RKO (cell line): ENCODE results near the gene KLK4.

Source experiments
- DNase-seq: peaks from one replicate; pipeline ENCODE4 v3.0.0-alpha.2; 2016; ENCODE audit warnings: low spot score

KLK4 gene, protein sequence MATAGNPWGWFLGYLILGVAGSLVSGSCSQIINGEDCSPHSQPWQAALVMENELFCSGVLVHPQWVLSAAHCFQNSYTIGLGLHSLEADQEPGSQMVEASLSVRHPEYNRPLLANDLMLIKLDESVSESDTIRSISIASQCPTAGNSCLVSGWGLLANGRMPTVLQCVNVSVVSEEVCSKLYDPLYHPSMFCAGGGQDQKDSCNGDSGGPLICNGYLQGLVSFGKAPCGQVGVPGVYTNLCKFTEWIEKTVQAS

GRCh38 chr19:50911206-50912101 is at the start of gene KLK4:
Gene KLK4, minus strand, starts transcription at chr19:50911395. Its CDS starts 657 bp downstream, at chr19:50910738.
- no peak for DNase-seq

DNA sequence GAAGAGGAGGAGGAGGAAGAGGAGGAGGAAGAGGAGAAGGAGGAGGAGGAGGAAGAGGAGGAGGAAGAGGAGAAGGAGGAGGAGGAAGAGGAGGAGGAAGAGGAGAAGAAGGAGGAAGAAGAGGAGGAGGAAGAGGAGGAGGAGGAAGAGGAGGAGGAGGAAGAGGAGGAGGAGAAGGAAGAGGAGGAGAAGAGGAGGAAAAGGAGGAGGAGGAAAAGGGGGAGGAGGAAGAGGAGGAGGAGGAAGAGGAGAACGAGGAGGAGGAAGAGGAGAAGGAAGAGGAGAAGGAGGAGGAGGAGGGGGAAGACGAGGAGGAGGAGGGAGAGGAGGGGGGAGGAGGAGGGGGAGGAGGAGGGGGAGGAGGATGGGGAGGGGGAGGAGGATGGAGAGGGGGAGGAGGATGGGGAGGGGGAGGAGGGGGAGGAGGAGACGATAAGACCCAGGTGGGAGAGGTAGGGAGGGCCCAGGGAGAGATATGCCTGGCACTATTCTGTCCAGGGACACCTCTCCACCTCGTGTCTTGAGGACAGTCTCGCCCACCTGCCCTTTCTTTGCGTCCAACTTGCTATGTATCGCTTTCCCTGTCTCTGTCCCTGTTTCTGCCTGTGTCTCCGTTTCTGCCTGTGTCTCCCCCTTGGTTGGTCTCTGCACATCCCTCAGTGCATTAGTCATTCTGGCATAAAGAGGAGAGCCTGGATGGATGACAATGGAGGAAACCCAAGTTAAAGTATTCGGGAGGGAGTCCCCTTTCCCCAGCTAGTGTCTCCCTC is 48.7 kb upstream of the KLK4 start:
- peak; percentile 29 for DNase-seq

DNA sequence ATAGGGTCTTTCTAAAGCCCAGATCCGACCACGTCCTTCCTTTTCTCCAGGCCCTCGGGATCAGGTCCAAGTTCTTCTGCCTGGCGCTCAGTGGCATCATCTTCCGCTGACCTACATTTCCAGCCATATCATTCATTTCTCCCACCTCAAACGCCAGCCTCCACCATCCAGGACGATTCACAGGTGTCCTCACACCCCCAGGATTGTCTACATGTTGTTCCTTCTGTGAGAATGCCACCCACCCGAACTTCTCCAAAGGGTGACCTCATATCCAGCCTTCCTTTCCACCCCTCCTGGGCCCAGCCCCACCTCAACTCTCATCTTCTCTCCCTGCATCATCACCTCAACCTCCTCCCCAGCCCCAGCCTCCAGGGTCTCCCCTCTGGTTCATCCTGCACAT is 46.4 kb upstream of the KLK4 start:
- no peak for DNase-seq

GRCh38 chr19:50952910-50953309 is 41.7 kb upstream of the KLK4 start, which contains the start of gene KLK5:
Gene KLK5, minus strand, starts transcription at chr19:50953038. Its CDS starts 381 bp downstream, at chr19:50952657.
- DNase-seq: no peak

- no peak for DNase-seq
These were observed 38.7 kb upstream of the KLK4 start for GRCh38 chr19:50949861-50950260.

- DNase-seq: no peak
These were observed 35.9 kb upstream of the KLK4 start for GRCh38 chr19:50947123-50947522.

DNA sequence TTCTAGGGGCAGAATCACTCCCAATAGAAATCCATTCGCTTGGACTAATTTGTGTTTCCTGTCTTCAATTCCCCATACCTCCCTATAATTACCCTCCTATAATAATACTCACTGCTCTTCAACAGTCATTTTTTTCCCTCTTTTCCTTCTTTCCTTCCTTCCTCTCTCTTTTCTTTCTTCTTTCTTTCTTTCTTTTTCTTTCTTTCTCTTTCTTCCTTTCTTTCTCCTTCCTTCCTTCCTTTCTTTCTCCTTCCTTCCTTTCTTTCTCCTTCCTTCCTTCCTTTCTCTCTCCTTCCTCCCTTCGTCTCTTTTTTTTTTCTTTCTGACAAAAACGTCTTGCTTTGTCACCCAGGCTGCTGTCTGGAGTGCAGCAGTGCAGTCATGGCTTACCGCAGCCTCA is 33.6 kb upstream of the KLK4 start:
- no peak for DNase-seq

DNA sequence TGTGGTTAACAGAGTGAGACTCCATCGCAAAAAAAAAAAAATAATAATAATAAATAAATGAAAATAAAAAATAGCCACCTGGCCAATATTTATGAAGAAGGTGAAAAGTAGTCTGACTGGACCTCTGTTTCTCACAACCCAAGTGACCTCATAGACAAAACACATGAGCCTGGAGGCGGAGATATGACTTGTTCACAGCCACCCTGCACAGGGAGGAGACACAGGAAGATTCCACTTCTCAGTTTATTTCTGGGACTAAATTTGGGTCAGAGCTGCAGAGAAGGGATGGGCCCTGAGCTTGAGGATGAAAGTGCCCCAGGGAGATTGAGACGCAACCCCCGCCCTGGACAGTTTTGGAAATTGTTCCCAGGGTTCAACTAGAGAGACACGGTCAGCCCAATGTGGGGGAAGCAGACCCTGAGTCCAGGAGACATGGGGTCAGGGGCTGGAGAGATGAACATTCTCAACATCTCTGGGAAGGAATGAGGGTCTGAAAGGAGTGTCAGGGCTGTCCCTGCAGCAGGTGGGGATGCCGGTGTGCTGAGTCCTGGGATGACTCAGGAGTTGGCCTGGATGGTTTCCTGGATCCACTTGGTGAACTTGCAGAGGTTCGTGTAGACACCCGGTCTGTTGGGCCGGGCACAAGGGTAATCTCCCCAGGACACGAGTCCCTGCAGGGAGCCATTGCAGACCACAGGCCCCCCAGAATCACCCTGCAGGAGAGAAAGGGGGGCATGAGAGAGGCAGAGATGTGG is 32.1 kb upstream of the KLK4 start:
- DNase-seq: no peak

DNA sequence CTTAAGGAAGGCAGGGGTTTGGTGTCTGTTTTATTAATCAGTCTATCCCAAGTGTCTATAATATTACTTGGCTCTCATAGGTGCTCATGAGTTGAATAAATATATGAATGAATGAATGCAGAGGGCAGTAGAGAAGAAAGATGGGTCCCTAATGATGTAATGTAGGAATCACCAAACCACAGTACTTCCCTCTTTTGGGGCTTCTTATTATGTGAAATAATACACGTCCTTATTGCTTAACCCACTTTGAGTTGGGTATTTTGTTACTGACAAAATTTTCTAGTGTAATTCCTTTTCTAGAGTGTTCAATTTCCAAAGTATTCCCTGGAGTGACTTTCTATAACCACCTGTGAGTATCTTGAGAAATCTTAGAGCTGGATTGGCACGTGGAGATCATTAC is 28.4 kb upstream of the KLK4 start:
- no peak for DNase-seq

DNA sequence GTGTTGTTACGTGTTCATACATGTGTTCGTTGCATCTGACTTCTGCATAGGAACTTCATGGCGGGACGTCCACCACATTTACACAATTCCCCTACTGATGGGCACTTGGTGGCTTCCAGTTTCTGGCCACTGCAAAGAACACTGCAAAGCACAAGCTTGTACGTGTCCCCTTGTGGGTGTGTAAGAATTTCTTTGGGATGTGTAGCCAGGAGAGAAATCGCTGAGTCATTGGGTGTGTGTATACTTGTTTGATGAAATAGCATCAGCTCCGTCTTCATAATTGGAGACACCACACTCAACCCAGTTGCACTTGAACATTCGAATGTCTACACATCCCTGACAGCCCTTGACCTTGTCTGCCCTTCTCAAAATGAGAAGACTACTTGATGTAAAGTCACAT is 22.4 kb upstream of the KLK4 start:
- peak; percentile 38 for DNase-seq

DNA sequence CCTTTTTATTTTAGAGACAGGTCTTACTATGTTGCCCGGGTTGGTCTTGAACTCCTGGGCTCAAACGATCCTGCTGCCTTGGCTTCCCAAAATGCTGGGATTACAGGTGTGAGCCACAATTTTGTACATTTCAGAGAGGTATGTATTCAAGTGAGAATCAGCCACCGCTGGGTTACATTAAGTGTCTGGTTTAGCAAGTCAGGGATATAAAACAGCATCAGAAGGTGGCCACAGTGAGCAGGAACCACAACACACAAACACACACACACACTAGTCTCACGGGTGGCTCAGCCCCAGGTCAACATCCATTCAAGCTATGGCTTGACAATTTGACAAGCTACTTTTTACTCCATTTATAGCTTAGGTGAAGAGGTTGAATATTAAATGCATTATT is 21.5 kb upstream of the KLK4 start:
- DNase-seq: no peak

DNA sequence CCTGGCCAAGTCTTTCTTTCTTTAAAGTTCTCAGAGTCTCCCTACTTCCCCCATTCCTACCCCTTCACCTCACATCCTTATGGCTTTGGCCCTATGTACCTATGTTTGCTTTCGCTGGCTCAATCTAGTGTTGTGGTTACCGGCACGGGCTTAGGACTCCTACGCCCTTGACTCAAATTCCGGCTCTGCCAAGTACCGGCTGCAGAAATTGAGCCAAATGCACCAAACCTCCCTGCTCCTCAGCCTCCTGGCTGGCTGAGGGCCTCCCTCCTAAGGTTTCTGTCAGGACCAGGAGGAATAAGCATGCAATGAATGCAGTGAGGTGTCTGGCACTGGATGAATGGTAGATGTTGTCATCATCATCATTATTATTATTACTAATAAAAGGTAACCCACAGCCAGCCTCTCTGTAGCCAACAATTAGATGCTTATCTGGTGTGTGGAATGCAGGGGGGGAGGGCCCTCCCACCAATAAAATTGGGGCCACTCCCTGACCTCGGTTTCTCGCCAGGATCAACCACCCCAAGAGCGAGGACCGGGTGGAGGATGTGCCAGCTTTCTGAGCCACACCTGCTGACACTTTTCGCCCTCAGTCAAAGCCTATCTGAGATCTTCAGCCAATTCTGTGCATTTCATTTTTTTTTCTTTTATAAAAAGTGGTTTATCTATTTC is 21.0 kb upstream of the KLK4 start:
- DNase-seq: no peak

DNA sequence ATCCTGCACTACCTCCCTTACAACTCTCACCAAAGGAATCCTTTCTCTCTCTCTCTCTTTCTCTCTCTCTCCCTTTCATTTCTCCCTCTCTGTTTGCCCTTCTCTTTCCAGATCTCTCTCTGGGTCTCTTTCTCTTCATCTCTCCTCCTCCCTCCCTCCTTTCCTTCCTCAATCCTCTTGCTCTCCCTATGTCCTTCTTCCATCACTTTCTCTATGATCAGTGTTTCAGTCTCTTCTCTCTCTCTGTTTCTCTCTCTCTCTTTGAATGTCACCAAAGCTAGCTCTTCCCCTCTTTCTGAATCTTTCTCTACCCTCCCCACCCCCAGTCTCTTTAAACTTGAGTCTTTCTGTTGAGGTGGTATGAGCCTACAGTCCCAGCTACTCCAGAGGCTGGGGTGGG is 19.8 kb upstream of the KLK4 start:
- no peak for DNase-seq

DNA sequence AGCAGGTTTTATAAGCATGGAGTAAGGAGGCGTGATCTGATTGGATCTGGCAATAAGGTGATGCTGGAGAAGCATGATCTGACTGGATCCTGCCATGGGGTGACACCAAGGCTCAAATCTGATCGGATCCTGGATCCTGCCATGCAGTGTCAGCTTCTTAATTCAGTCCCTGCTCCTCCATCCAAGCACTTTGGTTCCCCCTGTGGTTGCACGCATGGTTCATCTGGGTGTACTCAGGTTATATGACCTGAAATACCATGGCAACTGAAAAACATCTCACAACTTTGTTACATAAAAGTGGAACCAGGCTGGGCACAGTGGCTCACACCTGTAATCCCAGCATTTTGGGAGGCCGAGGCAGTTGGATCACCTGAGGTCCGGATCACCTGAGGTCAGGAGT is 17.6 kb upstream of the KLK4 start:
- DNase-seq: no peak

DNA sequence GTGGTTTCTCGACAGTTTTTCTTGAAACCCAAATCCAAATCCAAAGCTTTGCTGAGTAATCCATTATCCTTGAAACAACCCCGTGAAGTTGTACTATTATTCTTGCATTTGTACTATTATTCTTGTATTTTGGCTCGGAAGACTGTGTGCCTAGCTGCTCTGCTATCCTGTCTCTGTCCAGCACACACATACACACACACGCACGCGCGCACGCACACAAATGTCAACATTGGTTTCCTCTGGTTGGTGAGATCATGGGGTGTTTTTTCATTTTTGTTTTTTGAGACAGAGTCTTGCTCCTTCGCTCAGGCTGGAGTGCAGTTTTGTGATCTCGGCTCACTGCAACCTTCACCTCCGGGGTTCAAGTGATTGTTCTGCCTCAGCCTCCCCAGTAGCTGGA is 14.9 kb upstream of the KLK4 start:
- no peak for DNase-seq

GRCh38 chr19:50925734-50926133 is 14.5 kb upstream of the KLK4 start:
- peak; percentile 74 for DNase-seq

GRCh38 chr19:50924586-50924985 is 13.4 kb upstream of the KLK4 start:
- DNase-seq: no peak

- DNase-seq: peak; percentile 88
These were observed 11.2 kb upstream of the KLK4 start for GRCh38 chr19:50922317-50922853.

GRCh38 chr19:50921426-50922316 is 10.5 kb upstream of the KLK4 start:
- DNase-seq: no peak

- no peak for DNase-seq
These were observed 4.9 kb upstream of the KLK4 start for GRCh38 chr19:50916069-50916468.
